Mucosa of descending colon (tissue), 3 donors: ENCODE measurements around the gene CDCP1. TPM values are rescaled to one million over a fixed set of nuclear protein-coding genes. Genes with fewer than 3 reads are reported as not detected.

Source experiments
- ATAC-seq: fragments of 200-7000 bp; cut with Tn5 transposase; one replicate; pipeline ENCODE4 v1.9.1; 2020; ENCODE audit warnings: mild to moderate bottlenecking, moderate library complexity
- DNase-seq, 3 donors: peaks; one replicate each; pipeline ENCODE4 v3.0.0-alpha.2; 2020
- H3K36me3 ChIP-seq: fragments of 200-600 bp; one replicate; pipeline ENCODE4 v1.8.0; 2021; ENCODE audit warnings: low read depth, mild to moderate bottlenecking
- H3K4me1 ChIP-seq: fragments of 200-600 bp; one replicate; pipeline ENCODE4 v1.8.0; 2021; ENCODE audit warnings: low read depth, mild to moderate bottlenecking
- H3K4me3 ChIP-seq: fragments of 200-600 bp; one replicate; pipeline ENCODE4 v1.8.0; 2021; ENCODE audit warnings: mild to moderate bottlenecking
- H3K9me3 ChIP-seq: fragments of 200-600 bp; one replicate; pipeline ENCODE4 v1.8.0; 2021; ENCODE audit warnings: mild to moderate bottlenecking
- intact Hi-C, 2 donors: fragments of 100-400 bp; cut with DNase I in 1 of 2; cut with micrococcal nuclease in 1 of 2; formaldehyde crosslinking; loops; one replicate each; pipeline versions ENCODE4 v1.11.0 to v1.11.1; 2022; cut with DNase I, micrococcal nuclease
- total RNA-seq, 3 donors: library from RNA; stranded (reverse); fragmentation: NEBNext Ultra II Directional in 2 of 3; extraction: Animal tissue kit (Norgen Biotek cat#: 25700) in 2 of 3; gene quantifications; one replicate each; pipeline versions ENCODE4 v1.2.1 to v1.2.4, GENCODE V29; 2021 to 2023
- TF ChIP-seq, protein P1 (sequence below): fragments of 200-600 bp; IDR thresholded peaks from one replicate; pipeline ENCODE4 v1.8.0; 2022; ENCODE audit warnings: antibody characterized with exemption, mild to moderate bottlenecking
- donor health status: DM: no; HTN: no; CAD: no; lungs with moderate emphysema.
- donor health status: DM: no; HTN: no; CAD: no.
- donor health status: DM: no; HTN: yes; CAD: no.

The CDCP1 gene
- total RNA-seq, 3 donors from 2014 or later, result 57.6 to 111 (median 87.5) TPM

DNA sequence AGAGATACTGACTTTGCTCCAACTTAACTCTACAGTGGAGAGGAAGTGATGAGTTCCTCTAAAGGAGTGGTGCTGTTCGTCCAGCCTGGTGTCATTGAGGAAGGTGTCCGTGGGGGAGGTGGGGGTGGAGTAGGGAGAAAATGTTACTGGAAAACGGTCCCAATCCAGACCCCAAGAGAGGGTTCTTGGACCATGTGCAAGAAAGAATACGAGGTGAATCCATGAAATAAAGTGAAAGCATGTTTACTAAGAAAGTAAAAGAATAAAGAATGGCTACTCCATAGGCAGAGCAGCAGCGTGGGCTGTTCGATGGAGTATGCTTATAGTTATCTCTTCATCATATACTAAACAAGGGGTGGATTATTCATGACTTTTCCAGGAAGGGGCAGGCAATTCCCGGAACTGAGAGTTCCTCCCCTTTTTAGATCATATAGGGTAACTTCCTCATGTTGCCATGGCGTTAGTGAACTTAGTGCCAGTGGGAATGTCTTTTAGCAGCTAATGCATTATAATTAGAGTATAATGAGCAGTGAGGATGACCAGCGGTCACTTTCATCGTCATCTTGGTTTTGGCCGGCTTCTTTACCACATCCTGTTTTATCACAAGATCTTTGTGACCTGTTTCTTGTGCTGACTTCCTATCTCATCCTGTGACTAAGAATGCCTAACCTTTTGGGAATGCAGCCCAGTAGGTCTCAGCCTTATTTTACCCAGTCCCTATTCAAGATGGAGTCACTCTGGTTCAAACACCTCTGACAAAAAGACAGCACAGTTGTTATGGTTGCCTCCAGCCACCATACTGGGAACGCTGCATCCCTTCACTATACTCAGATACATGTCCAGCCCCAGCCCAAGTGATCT is 81.4 kb downstream of the CDCP1 start:
- DNase-seq, result peak in 1 of 3 donors; percentile 25
- H3K9me3 ChIP-seq, result no peaks in the 10 kb centered on the region
- H3K4me1 ChIP-seq, result peaks cover 48% of the 10 kb centered on the region
- intact Hi-C loops, result no loop called here
- H3K36me3 ChIP-seq, result no peaks in the 10 kb centered on the region
- ATAC-seq, result peak; percentile 47
- TF ChIP-seq, protein P1, sequence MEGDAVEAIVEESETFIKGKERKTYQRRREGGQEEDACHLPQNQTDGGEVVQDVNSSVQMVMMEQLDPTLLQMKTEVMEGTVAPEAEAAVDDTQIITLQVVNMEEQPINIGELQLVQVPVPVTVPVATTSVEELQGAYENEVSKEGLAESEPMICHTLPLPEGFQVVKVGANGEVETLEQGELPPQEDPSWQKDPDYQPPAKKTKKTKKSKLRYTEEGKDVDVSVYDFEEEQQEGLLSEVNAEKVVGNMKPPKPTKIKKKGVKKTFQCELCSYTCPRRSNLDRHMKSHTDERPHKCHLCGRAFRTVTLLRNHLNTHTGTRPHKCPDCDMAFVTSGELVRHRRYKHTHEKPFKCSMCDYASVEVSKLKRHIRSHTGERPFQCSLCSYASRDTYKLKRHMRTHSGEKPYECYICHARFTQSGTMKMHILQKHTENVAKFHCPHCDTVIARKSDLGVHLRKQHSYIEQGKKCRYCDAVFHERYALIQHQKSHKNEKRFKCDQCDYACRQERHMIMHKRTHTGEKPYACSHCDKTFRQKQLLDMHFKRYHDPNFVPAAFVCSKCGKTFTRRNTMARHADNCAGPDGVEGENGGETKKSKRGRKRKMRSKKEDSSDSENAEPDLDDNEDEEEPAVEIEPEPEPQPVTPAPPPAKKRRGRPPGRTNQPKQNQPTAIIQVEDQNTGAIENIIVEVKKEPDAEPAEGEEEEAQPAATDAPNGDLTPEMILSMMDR, result no peak
- H3K4me3 ChIP-seq, result no peak overlapping the region

DNA sequence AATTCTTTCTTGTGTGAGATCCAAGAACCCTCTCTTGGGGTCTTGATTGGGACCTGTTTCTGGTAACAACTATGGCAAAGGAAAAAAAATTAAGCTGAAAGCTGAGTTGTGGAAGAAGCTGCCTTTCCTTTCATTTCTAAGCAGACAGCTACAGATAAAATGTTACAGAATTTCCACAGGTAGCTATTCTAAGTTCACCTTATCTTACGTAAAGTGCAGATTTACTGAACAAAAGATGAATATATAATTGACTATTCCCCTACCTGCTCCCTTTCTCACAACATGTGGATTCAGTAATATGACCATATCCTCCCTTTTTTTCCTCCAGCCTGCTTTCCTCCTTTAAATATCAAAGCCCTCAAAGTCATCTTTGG is 83.5 kb downstream of the CDCP1 start:
- H3K9me3 ChIP-seq, result no peaks in the 10 kb centered on the region
- H3K4me1 ChIP-seq, result peaks cover 31% of the 10 kb centered on the region
- intact Hi-C loops, result no loop called here
- H3K4me3 ChIP-seq, result no peak overlapping the region
- no peaks in the 10 kb centered on the region for H3K36me3 ChIP-seq
- TF ChIP-seq, protein P1, result no peak
- ATAC-seq (no peak), DNase-seq (no peak)

DNA sequence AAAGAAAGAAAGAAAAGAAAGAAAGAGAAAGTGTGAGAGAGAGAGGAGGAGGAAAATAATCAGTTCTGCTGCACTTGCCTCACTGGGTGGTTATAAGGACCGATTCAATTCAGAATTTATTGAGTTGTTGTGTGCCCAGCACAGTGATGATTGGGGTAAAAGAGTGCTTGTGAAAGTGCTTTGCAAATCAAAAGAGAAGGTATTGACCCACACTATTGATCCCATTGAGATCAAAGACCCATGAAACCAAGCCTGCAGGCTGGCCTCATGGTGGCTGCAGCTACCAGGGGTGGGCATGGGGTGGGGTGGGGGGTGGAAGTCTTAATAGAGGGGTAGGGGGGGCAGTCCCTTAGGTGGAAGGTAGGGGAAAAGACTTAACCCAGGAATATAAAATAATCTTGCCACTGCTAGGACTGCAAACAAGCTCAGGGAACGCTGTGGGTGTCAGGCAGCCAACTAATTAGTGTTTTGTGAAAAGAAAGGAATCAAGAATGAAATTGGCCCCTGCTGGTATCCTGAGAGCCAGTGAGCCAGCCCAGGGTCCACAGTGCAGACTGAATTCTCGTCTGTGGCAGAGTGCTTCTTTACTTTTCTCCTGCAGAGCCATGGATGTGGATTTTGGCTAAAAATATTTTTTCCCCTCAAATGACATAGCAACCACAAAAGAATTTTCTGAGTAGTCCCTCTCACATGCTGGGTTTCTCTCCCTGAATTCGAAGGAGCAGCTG is 85.8 kb downstream of the CDCP1 start:
- no peak for ATAC-seq

DNA sequence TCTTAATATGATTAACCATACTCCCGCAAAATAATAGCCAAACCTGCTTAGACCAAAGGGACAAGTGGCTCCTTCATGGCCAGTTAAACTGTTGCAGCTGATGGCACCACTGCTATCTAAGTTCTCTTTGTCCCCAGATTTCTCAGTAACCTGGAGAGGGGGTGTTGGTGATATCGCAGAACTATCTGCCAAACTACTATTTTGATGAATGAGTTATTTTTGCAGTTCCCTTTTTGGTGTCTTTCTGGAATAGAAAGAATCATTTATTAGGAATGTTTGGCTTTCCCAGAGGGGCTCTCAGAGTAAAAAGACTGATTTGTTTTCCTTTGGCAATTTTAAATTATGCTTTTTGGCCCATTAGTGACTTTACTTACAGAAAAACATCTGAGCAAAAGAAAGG is 87.0 kb downstream of the CDCP1 start:
- no peak for ATAC-seq
- peaks cover 4% of the 10 kb centered on the region for H3K4me1 ChIP-seq

More for the DNA sequence above, 85.8 kb downstream of the CDCP1 start:
- Histone ChIP-seq H3K9me3 (no peaks in the 10 kb centered on the region), H3K36me3 (no peaks in the 10 kb centered on the region), H3K4me1 (peaks cover 9% of the 10 kb centered on the region), H3K4me3 (no peak overlapping the region)
- TF ChIP-seq, protein P1, result no peak
- intact Hi-C loops, result no loop called here
- DNase-seq, result no peak

DNA sequence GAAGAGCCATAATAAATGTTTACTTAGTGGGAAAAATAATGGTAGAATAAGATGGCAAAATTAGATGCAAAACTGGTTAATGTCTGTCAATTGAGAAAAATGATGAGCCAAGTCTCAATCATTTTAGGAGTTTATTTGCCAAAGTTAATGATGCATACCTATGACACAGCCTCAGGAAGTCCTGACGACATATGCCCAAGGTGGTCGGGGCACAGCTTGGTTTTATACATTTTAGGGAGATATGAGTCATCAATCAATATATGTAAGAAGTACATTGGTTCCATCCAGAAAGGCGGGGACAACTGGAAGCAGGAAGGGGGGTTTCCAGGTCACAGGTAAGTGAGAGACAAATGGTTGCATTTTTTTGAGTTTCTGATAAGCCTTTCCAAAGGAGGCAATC is 88.6 kb downstream of the CDCP1 start:
- intact Hi-C loops, result no loop called here
- DNase-seq, result no peak
- Histone ChIP-seq H3K36me3 (no peaks in the 10 kb centered on the region), H3K9me3 (no peaks in the 10 kb centered on the region), H3K4me3 (no peak overlapping the region), H3K4me1 (peaks cover 4% of the 10 kb centered on the region)
- TF ChIP-seq, protein P1, result no peak
- ATAC-seq, result no peak

More for the DNA sequence above, 87.0 kb downstream of the CDCP1 start:
- DNase-seq, result no peak
- no peaks in the 10 kb centered on the region for H3K36me3 ChIP-seq
- no peak overlapping the region for H3K4me3 ChIP-seq
- intact Hi-C loops, result no loop called here
- no peaks in the 10 kb centered on the region for H3K9me3 ChIP-seq
- TF ChIP-seq, protein P1, result no peak
